ENCODE measurements around the gene FBF1. TPM values are rescaled to one million over a fixed set of nuclear protein-coding genes. Genes with fewer than 3 reads are reported as not detected.

Gene FBF1
- total RNA-seq, 1 experiment from 2014 or later = 8.3 TPM

- H2BK5ac ChIP-seq (ENCODE audit: insufficient read length, low read length) = no peak overlapping the region
- no peak overlapping the region for H4K91ac ChIP-seq (ENCODE audit: insufficient read length, low read depth, low read length)
- H3K23me2 ChIP-seq (ENCODE audit: insufficient read length, low read depth, low read length, poor library complexity, severe bottlenecking) = peaks cover 5% of the 10 kb centered on the region
- Mint-ChIP-seq H3K27ac (no peak overlapping the region), H3K4me1 (peaks cover 7 to 8% of the 10 kb centered on the region in 2 experiments), H3K27me3 (ENCODE audit: low read depth) (no peaks in the 10 kb centered on the region), H3K36me3 (ENCODE audit: insufficient read depth in 1 of 3, low read depth in 3 of 3) (peaks cover 14 to 44% (median 40%) of the 10 kb centered on the region in 3 experiments; a peak in 6 of 7 replicates), H3K4me3 (no peak overlapping the region), H3K9me3 (no peaks in the 10 kb centered on the region)
- H3K9ac ChIP-seq (ENCODE audit: extremely low read depth, insufficient read length, low read length) = no peak overlapping the region
- no peaks in the 10 kb centered on the region for H4K20me1 ChIP-seq (ENCODE audit: control insufficient read depth, insufficient read depth, insufficient read length)
- no peak overlapping the region for H2BK12ac ChIP-seq (ENCODE audit: insufficient read length, low read depth, low read length)
- no peaks in the 10 kb centered on the region for H3K79me2 ChIP-seq (ENCODE audit: insufficient read depth, low read length)
- H3T11ph ChIP-seq (ENCODE audit: low read length) = no peak overlapping the region
- H3K4ac ChIP-seq (ENCODE audit: low read depth, low read length) = no peak overlapping the region
- no peak overlapping the region for H3K23ac ChIP-seq (ENCODE audit: insufficient read length, low read depth, low read length)
- H3K4me2 ChIP-seq (ENCODE audit: insufficient read depth, insufficient read length, low read length) = no peak overlapping the region
- H3K27ac ChIP-seq (ENCODE audit: insufficient read length, low read depth, low read length) = no peak overlapping the region
- no peak overlapping the region for H4K5ac ChIP-seq (ENCODE audit: insufficient read length, low read depth, low read length)
- H4K8ac ChIP-seq (replicated peaks; ENCODE audit: insufficient read length, low read depth, low read length) = no peak overlapping the region
- H2AFZ ChIP-seq (ENCODE audit: low read length) = no peak overlapping the region
- H2BK15ac ChIP-seq (ENCODE audit: low read depth, low read length) = no peak overlapping the region
- H3K9me3 ChIP-seq (ENCODE audit: control insufficient read depth, low read depth, low read length) = no peaks in the 10 kb centered on the region
- WGBS (ENCODE audit: extremely low coverage, insufficient read length, low lambda C conversion rate) = no CpG with 5 or more reads among the region's 6 CpGs
- no peaks in the 10 kb centered on the region for H3K79me1 ChIP-seq (ENCODE audit: insufficient read depth, low read depth, low read length, poor library complexity, severe bottlenecking)
- H3K4me1 ChIP-seq (ENCODE audit: insufficient read depth, low read length) = no peaks in the 10 kb centered on the region
- no peak overlapping the region for H3K14ac ChIP-seq (ENCODE audit: insufficient read depth, low read length)
- H3K27me3 ChIP-seq (ENCODE audit: insufficient read depth, low read length) = no peaks in the 10 kb centered on the region
- no peak overlapping the region for H3K18ac ChIP-seq (ENCODE audit: insufficient read length, low read depth, low read length)
- no peak overlapping the region for H3K56ac ChIP-seq (ENCODE audit: insufficient read length, low read depth, low read length)
- TF ChIP-seq, protein P1, sequence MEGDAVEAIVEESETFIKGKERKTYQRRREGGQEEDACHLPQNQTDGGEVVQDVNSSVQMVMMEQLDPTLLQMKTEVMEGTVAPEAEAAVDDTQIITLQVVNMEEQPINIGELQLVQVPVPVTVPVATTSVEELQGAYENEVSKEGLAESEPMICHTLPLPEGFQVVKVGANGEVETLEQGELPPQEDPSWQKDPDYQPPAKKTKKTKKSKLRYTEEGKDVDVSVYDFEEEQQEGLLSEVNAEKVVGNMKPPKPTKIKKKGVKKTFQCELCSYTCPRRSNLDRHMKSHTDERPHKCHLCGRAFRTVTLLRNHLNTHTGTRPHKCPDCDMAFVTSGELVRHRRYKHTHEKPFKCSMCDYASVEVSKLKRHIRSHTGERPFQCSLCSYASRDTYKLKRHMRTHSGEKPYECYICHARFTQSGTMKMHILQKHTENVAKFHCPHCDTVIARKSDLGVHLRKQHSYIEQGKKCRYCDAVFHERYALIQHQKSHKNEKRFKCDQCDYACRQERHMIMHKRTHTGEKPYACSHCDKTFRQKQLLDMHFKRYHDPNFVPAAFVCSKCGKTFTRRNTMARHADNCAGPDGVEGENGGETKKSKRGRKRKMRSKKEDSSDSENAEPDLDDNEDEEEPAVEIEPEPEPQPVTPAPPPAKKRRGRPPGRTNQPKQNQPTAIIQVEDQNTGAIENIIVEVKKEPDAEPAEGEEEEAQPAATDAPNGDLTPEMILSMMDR (conservative IDR thresholded peaks at IDR 0.05) = no peak
- DNase-seq = no peak
- no peak overlapping the region for H2AK5ac ChIP-seq (ENCODE audit: insufficient read length, low read length)
- H2BK120ac ChIP-seq (ENCODE audit: low read depth, low read length, poor library complexity, severe bottlenecking) = no peak overlapping the region
- no peak overlapping the region for H2BK20ac ChIP-seq (ENCODE audit: low read depth, low read length, poor library complexity, severe bottlenecking)
Observed at GRCh38 chr17:75902406-75902805, 38.4 kb downstream of the FBF1 start.

Data from H9 (cell line).